ENCODE measurements around the gene SNX10. TPM values are rescaled to one million over a fixed set of nuclear protein-coding genes. Genes with fewer than 3 reads are reported as not detected.

SNX10 gene
- total and polyA plus RNA-seq, 2 of the 8 experiments (the other 6 are each of a cell fraction or from before 2014, with no cell fraction given) = 4.4 to 9.6 TPM

- TF ChIP-seq CHD7 (IDR thresholded peaks at IDR 0.05; ENCODE audit: insufficient replicate concordance, low read length) (no peak), TCF12 (IDR thresholded peaks at IDR 0.05; ENCODE audit: low read depth, low read length) (no peak), CEBPB (IDR thresholded peaks at IDR 0.05; ENCODE audit: low read depth, low read length) (no peak), JUND (IDR thresholded peaks at IDR 0.05; ENCODE audit: low read length) (no peak), SP4 (IDR thresholded peaks at IDR 0.05; ENCODE audit: low read length) (no peak), RAD21 (IDR thresholded peaks at IDR 0.05 in 1 of 2, conservative IDR thresholded peaks at IDR 0.05 in 1 of 2; ENCODE audit: low read depth in 2 of 2, low read length in 2 of 2) (no peak), RXRA (IDR thresholded peaks at IDR 0.05; ENCODE audit: insufficient read depth, low read depth, low read length) (no peak), CBX5 (IDR thresholded peaks at IDR 0.05; ENCODE audit: low read depth, low read length) (no peak)
These were observed 98.4 kb downstream of the SNX10 start (continued) for GRCh38 chr7:26390016-26390415.

All from H1 (cell line).